ENCODE measurements around the gene SIGLEC14.
A peak's percentile ranks its signal among the peaks of the same experiment; 100 is the strongest.
"Not testable (repeated sequence)": the region's sequence is repeated elsewhere in the genome, so short reads cannot be mapped to it uniquely, and the experiment has no call there.

The SIGLEC14 gene

GRCh38 chr19:51668216-51668615 lies 21.6 kb upstream of the SIGLEC14 start:
- DNase-seq, result peak; percentile 99

- DNase-seq, result no peak
Observed at GRCh38 chr19:51664997-51665396, 18.4 kb upstream of the SIGLEC14 start.

- no peak for DNase-seq
Observed at GRCh38 chr19:51664131-51664530, 17.5 kb upstream of the SIGLEC14 start.

- peak; percentile 17 for DNase-seq
Observed at GRCh38 chr19:51663650-51664049, 17.0 kb upstream of the SIGLEC14 start.

GRCh38 chr19:51660975-51661600 lies 14.5 kb upstream of the SIGLEC14 start:
- peak; percentile 86 for DNase-seq

- no peak for DNase-seq
Observed at GRCh38 chr19:51654783-51655182, 8.2 kb upstream of the SIGLEC14 start.

- DNase-seq, result no peak
Observed at GRCh38 chr19:51653162-51653561, 6.5 kb upstream of the SIGLEC14 start.

GRCh38 chr19:51652266-51652665 lies 5.6 kb upstream of the SIGLEC14 start:
- DNase-seq, result peak; percentile 50

- DNase-seq, result peak; percentile 96
Observed at GRCh38 chr19:51651216-51651846, 4.7 kb upstream of the SIGLEC14 start.

GRCh38 chr19:51647318-51647717 lies 693 bp upstream of the SIGLEC14 start:
- no peak for DNase-seq

- no peak for DNase-seq
Observed at GRCh38 chr19:51644636-51645271, 1.9 kb downstream of the SIGLEC14 start.

GRCh38 chr19:51641648-51642047 lies 5.0 kb downstream of the SIGLEC14 start:
- no peak for DNase-seq

GRCh38 chr19:51640386-51640785 lies 6.2 kb downstream of the SIGLEC14 start:
- DNase-seq, result no peak

GRCh38 chr19:51639916-51640315 lies 6.7 kb downstream of the SIGLEC14 start:
- DNase-seq, result no peak

- DNase-seq, result no peak
Observed at GRCh38 chr19:51637362-51637978, 9.2 kb downstream of the SIGLEC14 start.

GRCh38 chr19:51632126-51632525 lies 14.5 kb downstream of the SIGLEC14 start:
- no peak for DNase-seq

GRCh38 chr19:51630315-51630714 lies 16.3 kb downstream of the SIGLEC14 start, which contains the start of gene SIGLEC5:
TSS of gene SIGLEC5 (minus strand) at chr19:51630401. CDS start at chr19:51630335, 66 bp downstream.
- DNase-seq, result not testable (repeated sequence)

- DNase-seq, result no peak
Observed at GRCh38 chr19:51628153-51628939, 18.3 kb downstream of the SIGLEC14 start.

- no peak for DNase-seq
Observed at GRCh38 chr19:51627491-51628138, 19.0 kb downstream of the SIGLEC14 start.

GRCh38 chr19:51626675-51627074 lies 19.9 kb downstream of the SIGLEC14 start:
- no peak for DNase-seq

- DNase-seq, result peak; percentile 84
Observed at GRCh38 chr19:51621178-51621577, 25.4 kb downstream of the SIGLEC14 start.

GRCh38 chr19:51615991-51616390 lies 30.6 kb downstream of the SIGLEC14 start:
- DNase-seq, result peak; percentile 43
